Stimulated activated CD8-positive, alpha-beta memory T cell treated with anti-CD3 and anti-CD28 coated beads, Interleukin-7, amount 100 ng/mL, for 4 hours (primary cell): ENCODE results near the gene PARVB.
"Not testable (repeated sequence)": the region's sequence is repeated elsewhere in the genome, so short reads cannot be mapped to it uniquely, and the experiment has no call there.

Experiments
- DNase-seq, 2 donors: peaks; one replicate each; pipeline ENCODE4 v3.0.0-alpha.2; 2020; ENCODE audit warnings: low read depth in 2 of 2

PARVB gene

GRCh38 chr22:44110656-44111055 lies 86.6 kb downstream of the PARVB start:
- DNase-seq, result not testable (repeated sequence)

- DNase-seq, result no peak
Measured at GRCh38 chr22:44111562-44112155, 87.6 kb downstream of the PARVB start.

GRCh38 chr22:44112191-44112590 lies 88.1 kb downstream of the PARVB start:
- no peak for DNase-seq

GRCh38 chr22:44116331-44116730 lies 92.2 kb downstream of the PARVB start:
- no peak for DNase-seq

- no peak for DNase-seq
Measured at GRCh38 chr22:44116755-44117684, 92.9 kb downstream of the PARVB start.

- no peak for DNase-seq
Measured at GRCh38 chr22:44117746-44118145, 93.6 kb downstream of the PARVB start.

- DNase-seq, result no peak
Measured at GRCh38 chr22:44118645-44119315, 94.7 kb downstream of the PARVB start.

- DNase-seq, result no peak
Measured at GRCh38 chr22:44119669-44120313, 95.7 kb downstream of the PARVB start.

- DNase-seq, result no peak
Measured at GRCh38 chr22:44120314-44120704, 96.2 kb downstream of the PARVB start.

- no peak for DNase-seq
Measured at GRCh38 chr22:44125421-44125820, 101.3 kb downstream of the PARVB start.

GRCh38 chr22:44126807-44127206 lies 102.7 kb downstream of the PARVB start:
- no peak for DNase-seq

GRCh38 chr22:44127356-44127755 lies 103.3 kb downstream of the PARVB start:
- no peak for DNase-seq

- DNase-seq, result no peak
Measured at GRCh38 chr22:44128958-44129618, 105.0 kb downstream of the PARVB start.

- DNase-seq, result no peak
Measured at GRCh38 chr22:44129619-44129976, 105.5 kb downstream of the PARVB start.

- no peak for DNase-seq
Measured at GRCh38 chr22:44130076-44130711, 106.1 kb downstream of the PARVB start.

- DNase-seq, result no peak
Measured at GRCh38 chr22:44131412-44131811, 107.3 kb downstream of the PARVB start.

GRCh38 chr22:44131989-44132685 lies 108.0 kb downstream of the PARVB start:
- DNase-seq, result no peak

- DNase-seq, result no peak
Measured at GRCh38 chr22:44132724-44133123, 108.6 kb downstream of the PARVB start.

- no peak for DNase-seq
Measured at GRCh38 chr22:44133161-44133560, 109.1 kb downstream of the PARVB start.

- no peak for DNase-seq
Measured at GRCh38 chr22:44133901-44134571, 109.9 kb downstream of the PARVB start.
